ENCODE measurements around the gene RALGDS.

RALGDS gene

GRCh38 chr9:133133681-133134387 is 12.8 kb upstream of the RALGDS start:
- peak; percentile 33 for DNase-seq

DNA sequence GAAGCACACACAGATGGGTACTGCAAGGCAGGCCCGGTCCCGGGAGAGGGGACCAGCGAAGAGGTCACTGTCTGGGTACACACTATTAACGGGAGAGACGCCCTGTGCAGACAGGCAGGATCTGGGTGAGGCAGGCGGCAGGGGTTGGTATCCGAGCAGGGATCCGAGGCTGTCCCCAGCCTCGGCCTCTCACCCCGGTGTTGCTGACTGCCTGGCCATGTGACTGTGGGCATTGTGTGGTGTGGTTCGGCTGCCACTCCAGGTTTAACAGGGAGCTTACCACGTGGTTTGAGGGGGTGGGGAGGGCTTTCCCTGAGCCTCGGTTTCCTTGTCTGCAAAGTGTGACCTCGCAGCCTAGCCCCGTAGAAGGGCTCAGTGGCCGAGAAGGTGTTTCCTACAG is 11.1 kb upstream of the RALGDS start:
- no peak for DNase-seq

GRCh38 chr9:133131506-133131905 is 10.5 kb upstream of the RALGDS start:
- DNase-seq = no peak

- DNase-seq = no peak
These were observed 9.7 kb upstream of the RALGDS start for GRCh38 chr9:133130685-133131244.

DNA sequence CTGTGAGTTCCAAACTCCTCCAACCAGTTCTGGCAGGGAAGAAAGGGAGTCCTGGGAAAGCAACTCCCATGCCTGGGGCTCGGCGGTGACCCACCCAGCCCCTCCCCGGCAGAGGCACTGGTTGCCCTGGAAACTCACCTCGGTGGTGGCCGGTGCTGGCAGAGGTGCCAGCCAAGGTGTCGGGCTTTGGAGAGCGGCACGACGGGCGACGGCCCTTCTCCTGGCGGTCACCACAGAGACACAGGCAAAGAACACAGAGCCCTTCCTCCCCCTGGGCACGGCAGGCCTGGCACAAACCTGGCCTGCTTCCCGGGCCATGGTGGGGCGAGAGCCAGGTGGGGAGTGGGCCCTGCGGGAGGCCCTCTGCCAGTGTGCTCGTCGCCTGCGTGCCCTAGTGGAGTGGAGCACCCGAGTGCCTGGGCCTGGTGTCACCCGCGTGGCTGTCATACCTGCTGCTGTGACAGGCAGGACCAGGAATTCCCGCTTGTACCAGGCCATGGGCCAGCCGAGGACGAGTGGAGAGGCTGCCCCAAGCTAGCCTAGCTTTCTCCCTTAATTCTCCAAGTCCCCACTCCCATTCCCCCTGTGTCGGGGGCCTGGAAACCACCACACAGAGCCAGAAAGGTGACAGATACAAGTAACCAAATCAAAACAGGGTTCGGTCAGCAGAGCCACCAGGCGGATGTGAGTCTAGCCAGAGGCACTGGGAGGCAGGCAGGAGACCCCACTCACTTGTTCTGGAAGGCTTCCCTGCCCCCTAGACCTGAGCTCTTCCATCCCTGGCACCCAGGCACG is 8.2 kb upstream of the RALGDS start:
- no peak for DNase-seq

GRCh38 chr9:133128152-133128551 is 7.1 kb upstream of the RALGDS start:
- no peak for DNase-seq

GRCh38 chr9:133127340-133127981 is 6.4 kb upstream of the RALGDS start:
- DNase-seq = no peak

GRCh38 chr9:133126697-133127339 is 5.8 kb upstream of the RALGDS start:
- no peak for DNase-seq

DNA sequence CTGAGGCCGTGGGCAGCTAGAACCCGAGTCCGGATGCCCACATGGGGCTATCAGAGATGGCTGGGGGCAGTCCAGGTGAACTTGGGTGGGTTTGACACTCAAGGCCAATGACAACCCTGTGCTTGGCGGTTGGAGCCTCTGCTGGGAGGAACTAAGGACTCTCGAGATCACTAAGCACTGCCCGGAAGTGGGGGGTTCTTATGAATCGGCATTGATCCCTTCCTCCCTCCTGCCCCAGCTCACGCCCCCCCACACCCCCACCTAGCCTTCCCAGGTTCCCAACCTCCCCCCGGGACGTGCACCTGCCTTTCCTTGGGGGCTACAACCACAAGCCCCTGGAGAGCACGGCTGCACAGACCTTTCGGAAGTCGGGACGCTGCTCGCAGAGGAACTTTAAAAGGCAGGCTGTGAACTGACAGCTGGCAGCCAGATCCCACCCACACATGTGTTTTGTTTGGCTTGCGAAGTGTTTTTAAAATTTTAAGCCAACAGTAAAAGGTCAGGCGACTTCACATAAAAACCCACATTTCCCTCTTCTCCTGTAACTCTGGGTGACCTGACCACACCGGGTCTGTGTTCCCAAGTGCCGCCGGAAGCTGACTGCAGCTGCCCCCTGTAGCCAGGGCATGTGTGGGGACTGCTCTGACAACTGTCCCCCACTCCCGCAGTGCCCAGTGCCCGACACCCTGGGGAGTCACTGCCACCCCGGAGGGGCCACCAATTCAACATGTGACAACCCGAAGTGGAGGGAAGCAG is 5.1 kb upstream of the RALGDS start:
- no peak for DNase-seq

GRCh38 chr9:133124907-133125275 is 3.9 kb upstream of the RALGDS start:
- no peak for DNase-seq

DNA sequence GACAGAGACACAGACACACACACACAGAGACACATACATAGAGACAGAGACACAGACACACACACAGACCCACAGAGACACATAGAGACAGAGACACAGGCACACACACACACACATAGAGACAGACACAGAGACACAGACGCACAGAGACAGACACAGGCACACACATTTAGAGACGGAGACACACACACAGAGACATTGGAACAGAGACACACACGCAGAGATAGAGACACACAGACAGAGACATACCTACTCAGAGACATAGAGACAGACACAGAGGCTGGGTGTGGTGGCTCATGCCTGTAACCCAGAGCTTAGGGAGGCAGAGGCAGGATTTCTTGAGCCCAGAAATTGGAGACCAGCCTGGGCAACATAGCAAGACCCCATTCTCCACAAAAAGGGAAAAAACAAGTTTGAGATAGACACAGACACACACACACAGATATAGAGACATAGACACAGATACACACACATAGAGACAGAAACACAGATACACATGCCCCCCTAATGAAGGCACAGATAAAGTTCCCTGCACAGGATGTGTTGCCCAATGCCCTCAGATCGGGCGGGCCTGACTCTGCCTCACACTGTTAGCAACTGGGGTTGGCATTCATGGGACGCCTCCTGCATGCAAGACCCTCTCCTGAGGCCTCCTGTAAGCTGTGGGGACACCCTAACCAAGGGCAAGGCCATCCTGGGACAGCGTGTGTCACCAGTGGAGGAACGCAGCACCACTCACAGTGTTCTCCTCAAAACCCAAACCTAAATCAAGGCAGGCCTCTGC is 3.3 kb upstream of the RALGDS start:
- no peak for DNase-seq

GRCh38 chr9:133122935-133123611 is 2.0 kb upstream of the RALGDS start:
- no peak for DNase-seq

DNA sequence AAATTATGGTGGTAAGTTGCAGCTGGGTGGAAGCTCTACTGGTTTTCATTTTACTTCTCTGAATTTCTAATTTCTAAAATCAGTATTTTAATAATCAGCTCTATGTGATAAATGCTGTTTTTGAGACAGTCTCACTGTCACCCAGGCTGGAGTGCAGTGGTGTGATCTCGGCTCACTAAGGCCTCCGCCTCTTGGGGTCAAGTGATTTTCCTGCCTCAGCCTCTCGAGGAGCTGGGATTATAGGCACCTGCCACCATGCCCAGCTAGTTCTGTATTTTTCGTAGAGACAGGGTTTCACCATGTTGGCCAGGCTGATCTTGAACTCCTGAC is 1.5 kb upstream of the RALGDS start:
- DNase-seq = no peak

DNA sequence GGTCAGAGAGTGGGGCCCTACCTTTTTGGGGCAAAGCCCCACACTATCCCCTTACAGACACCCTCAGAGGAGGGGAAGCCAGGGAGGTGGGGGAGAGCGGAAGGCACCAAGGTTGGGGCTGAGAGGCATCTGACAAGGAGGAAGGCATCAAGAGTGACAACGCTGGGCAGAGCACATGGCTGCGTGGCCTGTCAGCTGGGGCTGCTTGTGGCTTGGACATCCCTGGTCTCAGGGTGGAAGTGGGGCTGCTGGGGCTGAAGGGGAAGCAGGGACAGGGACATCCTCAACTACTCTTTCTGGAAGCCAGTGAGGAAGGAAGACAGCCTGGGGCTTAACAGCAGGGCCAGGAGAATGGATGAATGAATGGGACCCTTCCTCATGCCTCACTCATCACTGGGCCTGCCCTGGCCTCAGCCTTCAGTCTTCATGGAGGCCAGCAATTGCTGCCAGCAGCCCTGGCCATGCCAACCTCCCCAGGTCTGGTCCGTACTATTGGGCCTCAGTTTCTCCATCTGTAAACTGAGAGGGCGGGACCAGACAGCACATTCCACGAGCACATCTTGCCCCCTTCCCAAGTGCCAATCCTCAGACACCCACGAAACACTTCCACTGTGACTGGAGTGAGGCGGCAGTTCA is 993 bp upstream of the RALGDS start:
- DNase-seq = peak; percentile 25

- no peak for DNase-seq
These were observed 391 bp downstream of the RALGDS start for GRCh38 chr9:133120501-133121197.

GRCh38 chr9:133119846-133120500 is 1.1 kb downstream of the RALGDS start:
- no peak for DNase-seq

DNA sequence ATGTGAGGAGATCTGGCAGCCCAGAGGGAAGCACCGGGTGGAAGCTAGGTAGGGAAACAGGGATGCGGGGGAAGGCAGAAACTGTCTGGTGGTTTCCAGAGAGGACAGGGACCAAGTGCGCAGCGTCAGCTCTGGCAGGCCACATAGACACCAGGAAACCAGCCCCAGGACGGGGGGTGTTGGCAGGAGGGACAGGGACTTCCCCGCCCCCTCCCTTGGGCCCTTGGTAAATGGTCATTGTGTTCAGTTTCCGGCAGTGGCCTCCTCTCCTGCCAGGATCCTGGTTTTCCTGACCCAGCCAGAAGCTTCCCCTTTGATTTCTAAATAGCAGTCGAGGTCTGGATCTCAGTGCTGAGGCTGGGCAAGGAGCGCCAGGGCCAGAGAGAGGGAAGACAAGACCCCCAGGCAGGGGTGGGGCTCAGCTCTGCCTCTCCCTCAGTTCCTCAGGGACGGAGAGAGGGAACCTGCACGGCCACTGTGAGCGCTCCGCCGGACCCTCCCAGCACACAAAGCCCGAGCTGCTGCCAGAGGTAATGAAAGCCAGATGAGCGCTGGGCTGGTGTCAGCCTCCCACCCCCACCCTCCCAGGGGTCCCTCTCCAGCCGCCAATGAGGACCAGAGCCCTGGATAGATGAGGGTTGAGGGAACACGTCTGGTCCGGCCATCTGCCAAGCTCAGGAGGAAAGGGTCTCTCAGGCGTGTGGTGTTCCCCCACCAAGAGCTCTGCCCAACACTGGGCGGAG is 1.8 kb downstream of the RALGDS start:
- DNase-seq = no peak

DNA sequence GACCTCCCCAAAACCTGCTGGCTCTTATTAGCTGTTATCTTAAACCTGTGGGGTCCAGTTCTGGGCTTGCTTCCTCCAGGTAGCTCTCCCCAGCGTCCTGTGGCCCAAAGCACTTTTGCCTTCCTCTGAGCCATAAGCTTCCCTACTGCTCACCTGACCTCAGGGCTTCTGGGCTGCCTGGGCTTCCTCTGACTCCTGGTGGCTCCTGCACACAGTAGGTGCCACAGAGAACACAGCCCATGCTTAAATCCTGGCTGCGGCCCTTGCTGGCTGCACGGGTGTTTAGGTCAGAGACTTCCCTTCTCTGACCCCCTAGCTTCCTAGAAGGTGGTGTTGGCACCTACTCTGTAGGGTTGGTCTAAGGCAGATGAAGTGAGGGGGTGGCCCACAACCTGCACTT is 2.5 kb downstream of the RALGDS start:
- DNase-seq = no peak

DNA sequence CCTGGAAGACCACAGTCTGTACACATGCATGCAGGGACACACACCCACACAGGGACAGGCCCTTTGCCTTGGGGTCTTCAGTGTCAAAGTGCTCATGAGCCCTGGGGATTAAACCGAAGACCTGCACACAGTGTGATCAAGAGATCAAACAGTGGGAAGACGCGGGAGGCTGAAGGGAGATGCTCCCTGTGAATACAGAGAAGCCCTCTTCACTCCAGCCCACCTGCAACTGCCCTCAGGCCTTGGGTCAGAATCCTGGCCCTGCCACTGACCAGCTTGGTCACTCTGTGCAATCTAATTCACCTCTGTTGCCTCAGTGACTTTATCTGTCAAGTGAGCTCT is 2.9 kb downstream of the RALGDS start:
- DNase-seq = no peak

All from GDM1 (cell line).